ENCODE measurements around the gene KIRREL3.

Gene KIRREL3

GRCh38 chr11:126658306-126659056, 342.1 kb downstream of the KIRREL3 start:
- DNase-seq, result no peak

GRCh38 chr11:126655807-126656128, 344.8 kb downstream of the KIRREL3 start:
- no peak for DNase-seq

GRCh38 chr11:126654886-126655806, 345.4 kb downstream of the KIRREL3 start:
- DNase-seq, result no peak

- DNase-seq, result no peak
Measured at GRCh38 chr11:126653040-126653439, 347.5 kb downstream of the KIRREL3 start.

- no peak for DNase-seq
Measured at GRCh38 chr11:126647735-126648134, 352.8 kb downstream of the KIRREL3 start.

- DNase-seq, result no peak
Measured at GRCh38 chr11:126646701-126647557, 353.6 kb downstream of the KIRREL3 start.

GRCh38 chr11:126645186-126645585, 355.4 kb downstream of the KIRREL3 start:
- no peak for DNase-seq

GRCh38 chr11:126640186-126640585, 360.4 kb downstream of the KIRREL3 start:
- no peak for DNase-seq

- DNase-seq, result no peak
Measured at GRCh38 chr11:126639692-126640091, 360.9 kb downstream of the KIRREL3 start.

- no peak for DNase-seq
Measured at GRCh38 chr11:126638648-126639047, 361.9 kb downstream of the KIRREL3 start.

- no peak for DNase-seq
Measured at GRCh38 chr11:126637795-126638175, 362.8 kb downstream of the KIRREL3 start.

GRCh38 chr11:126636911-126637794, 363.4 kb downstream of the KIRREL3 start:
- DNase-seq, result no peak

- no peak for DNase-seq
Measured at GRCh38 chr11:126635511-126635910, 365.1 kb downstream of the KIRREL3 start.

GRCh38 chr11:126634963-126635362, 365.6 kb downstream of the KIRREL3 start:
- DNase-seq, result no peak

- no peak for DNase-seq
Measured at GRCh38 chr11:126633330-126633729, 367.2 kb downstream of the KIRREL3 start.

GRCh38 chr11:126630893-126631798, 369.4 kb downstream of the KIRREL3 start:
- no peak for DNase-seq

GRCh38 chr11:126630488-126630887, 370.1 kb downstream of the KIRREL3 start:
- no peak for DNase-seq

- peak; percentile 77 for DNase-seq
Measured at GRCh38 chr11:126628790-126629621, 371.6 kb downstream of the KIRREL3 start.

- DNase-seq, result no peak
Measured at GRCh38 chr11:126628450-126628789, 372.1 kb downstream of the KIRREL3 start.

GRCh38 chr11:126627421-126627820, 373.1 kb downstream of the KIRREL3 start:
- DNase-seq, result no peak

Measured in NCI-H524 treated with DMSO at 0.1 percent for 48 hours (cell line).